ENCODE measurements around the gene ARHGAP6. TPM values are rescaled to one million over a fixed set of nuclear protein-coding genes. Genes with fewer than 3 reads are reported as not detected.
A peak's percentile ranks its signal among the peaks of the same experiment; 100 is the strongest.
"Not testable (repeated sequence)": the region's sequence is repeated elsewhere in the genome, so short reads cannot be mapped to it uniquely, and the experiment has no call there.

The ARHGAP6 gene
- polyA plus RNA-seq, 4 donors: 1.1 to 3.5 (median 3.3) TPM; not detected in 1

- no peaks in the 10 kb centered on the region for H3K27me3 ChIP-seq (ENCODE audit: control insufficient read depth in 3 of 3, insufficient read depth in 3 of 3, low read length in 3 of 3)
- 83 to 85% (median 83%) methylated on average over 5 of the region's 5 CpGs for WGBS, 3 donors
Observed at GRCh38 chrX:11535156-11535919, 130.4 kb downstream of the ARHGAP6 start.

GRCh38 chrX:11533199-11533651, 132.5 kb downstream of the ARHGAP6 start:
- no peaks in the 10 kb centered on the region for H3K9me3 ChIP-seq (ENCODE audit: control insufficient read depth in 2 of 2, insufficient read depth in 1 of 2, low read depth in 1 of 2, low read length in 1 of 2)
- H3K27ac ChIP-seq (ENCODE audit: low read depth in 1 of 3, low read length in 2 of 3): no peak overlapping the region

More at GRCh38 chrX:11535156-11535919, 130.4 kb downstream of the ARHGAP6 start:
- Histone ChIP-seq H3K4me3 (ENCODE audit: low read depth in 1 of 3, low read length in 3 of 3) (no peak overlapping the region), H3K36me3 (ENCODE audit: control insufficient read depth in 3 of 3, insufficient read depth in 2 of 3, low read depth in 1 of 3, low read length in 3 of 3) (no peaks in the 10 kb centered on the region), H3K4me1 (ENCODE audit: control insufficient read depth in 3 of 3, insufficient read depth in 2 of 3, low read depth in 1 of 3, low read length in 2 of 3) (no peaks in the 10 kb centered on the region), H3K9me3 (ENCODE audit: control insufficient read depth in 2 of 2, insufficient read depth in 1 of 2, low read depth in 1 of 2, low read length in 1 of 2) (no peaks in the 10 kb centered on the region), H3K27ac (ENCODE audit: low read depth in 1 of 3, low read length in 2 of 3) (no peak overlapping the region)
- no peak for FAIRE-seq
- DNase-seq: no peak

GRCh38 chrX:11532291-11533078, 133.2 kb downstream of the ARHGAP6 start:
- Histone ChIP-seq H3K9me3 (ENCODE audit: control insufficient read depth in 2 of 2, insufficient read depth in 1 of 2, low read depth in 1 of 2, low read length in 1 of 2) (no peaks in the 10 kb centered on the region), H3K4me3 (ENCODE audit: low read depth in 1 of 3, low read length in 3 of 3) (no peak overlapping the region), H3K36me3 (ENCODE audit: control insufficient read depth in 3 of 3, insufficient read depth in 2 of 3, low read depth in 1 of 3, low read length in 3 of 3) (no peaks in the 10 kb centered on the region), H3K27me3 (ENCODE audit: control insufficient read depth in 3 of 3, insufficient read depth in 3 of 3, low read length in 3 of 3) (no peaks in the 10 kb centered on the region), H3K4me1 (ENCODE audit: control insufficient read depth in 3 of 3, insufficient read depth in 2 of 3, low read depth in 1 of 3, low read length in 2 of 3) (no peaks in the 10 kb centered on the region), H3K27ac (ENCODE audit: low read depth in 1 of 3, low read length in 2 of 3) (no peak overlapping the region)
- no peak for DNase-seq
- FAIRE-seq: no peak

More at GRCh38 chrX:11533199-11533651, 132.5 kb downstream of the ARHGAP6 start:
- H3K4me1 ChIP-seq (ENCODE audit: control insufficient read depth in 3 of 3, insufficient read depth in 2 of 3, low read depth in 1 of 3, low read length in 2 of 3): no peaks in the 10 kb centered on the region
- H3K27me3 ChIP-seq (ENCODE audit: control insufficient read depth in 3 of 3, insufficient read depth in 3 of 3, low read length in 3 of 3): no peaks in the 10 kb centered on the region
- no peaks in the 10 kb centered on the region for H3K36me3 ChIP-seq (ENCODE audit: control insufficient read depth in 3 of 3, insufficient read depth in 2 of 3, low read depth in 1 of 3, low read length in 3 of 3)
- 0 to 3% (median 2%) methylated on average over 2 of the region's 2 CpGs for WGBS, 3 donors
- DNase-seq (peak; percentile 60 to 66), FAIRE-seq (peak; percentile 97)
- no peak overlapping the region for H3K4me3 ChIP-seq (ENCODE audit: low read depth in 1 of 3, low read length in 3 of 3)

- H3K4me3 ChIP-seq (ENCODE audit: low read depth in 1 of 3, low read length in 3 of 3): no peak overlapping the region
- no peak for FAIRE-seq
- no peaks in the 10 kb centered on the region for H3K36me3 ChIP-seq (ENCODE audit: control insufficient read depth in 3 of 3, insufficient read depth in 2 of 3, low read depth in 1 of 3, low read length in 3 of 3)
- peak in 1 of 2 donors; percentile 16 for DNase-seq
- 38 to 55% (median 41%) methylated on average over 1 of the region's 1 CpG for WGBS, 3 donors
- no peaks in the 10 kb centered on the region for H3K4me1 ChIP-seq (ENCODE audit: control insufficient read depth in 3 of 3, insufficient read depth in 2 of 3, low read depth in 1 of 3, low read length in 2 of 3)
- H3K27me3 ChIP-seq (ENCODE audit: control insufficient read depth in 3 of 3, insufficient read depth in 3 of 3, low read length in 3 of 3): no peaks in the 10 kb centered on the region
- H3K9me3 ChIP-seq (ENCODE audit: control insufficient read depth in 2 of 2, insufficient read depth in 1 of 2, low read depth in 1 of 2, low read length in 1 of 2): no peaks in the 10 kb centered on the region
- H3K27ac ChIP-seq (ENCODE audit: low read depth in 1 of 3, low read length in 2 of 3): no peak overlapping the region
Observed at GRCh38 chrX:11531226-11531625, 134.5 kb downstream of the ARHGAP6 start.

GRCh38 chrX:11530621-11531020, 135.1 kb downstream of the ARHGAP6 start:
- Histone ChIP-seq H3K4me3 (ENCODE audit: low read depth in 1 of 3, low read length in 3 of 3) (no peak overlapping the region), H3K9me3 (ENCODE audit: control insufficient read depth in 2 of 2, insufficient read depth in 1 of 2, low read depth in 1 of 2, low read length in 1 of 2) (no peaks in the 10 kb centered on the region), H3K27me3 (ENCODE audit: control insufficient read depth in 3 of 3, insufficient read depth in 3 of 3, low read length in 3 of 3) (no peaks in the 10 kb centered on the region), H3K4me1 (ENCODE audit: control insufficient read depth in 3 of 3, insufficient read depth in 2 of 3, low read depth in 1 of 3, low read length in 2 of 3) (no peaks in the 10 kb centered on the region), H3K27ac (ENCODE audit: low read depth in 1 of 3, low read length in 2 of 3) (no peak overlapping the region), H3K36me3 (ENCODE audit: control insufficient read depth in 3 of 3, insufficient read depth in 2 of 3, low read depth in 1 of 3, low read length in 3 of 3) (no peaks in the 10 kb centered on the region)
- no peak for DNase-seq
- whole genome bisulfite sequencing, 3 donors: 50 to 72% (median 67%) methylated on average over 3 of the region's 3 CpGs
- no peak for FAIRE-seq

- H3K27me3 ChIP-seq (ENCODE audit: control insufficient read depth in 3 of 3, insufficient read depth in 3 of 3, low read length in 3 of 3): no peaks in the 10 kb centered on the region
- H3K4me3 ChIP-seq (ENCODE audit: low read depth in 1 of 3, low read length in 3 of 3): no peak overlapping the region
- H3K9me3 ChIP-seq (ENCODE audit: control insufficient read depth in 2 of 2, insufficient read depth in 1 of 2, low read depth in 1 of 2, low read length in 1 of 2): no peaks in the 10 kb centered on the region
- WGBS, 3 donors: 57 to 77% (median 70%) methylated on average over 2 of the region's 2 CpGs
- no peaks in the 10 kb centered on the region for H3K4me1 ChIP-seq (ENCODE audit: control insufficient read depth in 3 of 3, insufficient read depth in 2 of 3, low read depth in 1 of 3, low read length in 2 of 3)
- no peak overlapping the region for H3K27ac ChIP-seq (ENCODE audit: low read depth in 1 of 3, low read length in 2 of 3)
- DNase-seq (no peak), FAIRE-seq (no peak)
- H3K36me3 ChIP-seq (ENCODE audit: control insufficient read depth in 3 of 3, insufficient read depth in 2 of 3, low read depth in 1 of 3, low read length in 3 of 3): no peaks in the 10 kb centered on the region
Observed at GRCh38 chrX:11528623-11529022, 137.1 kb downstream of the ARHGAP6 start.

GRCh38 chrX:11525685-11526084, 140.0 kb downstream of the ARHGAP6 start:
- no peak overlapping the region for H3K27ac ChIP-seq (ENCODE audit: low read depth in 1 of 3, low read length in 2 of 3)
- no peak overlapping the region for H3K4me3 ChIP-seq (ENCODE audit: low read depth in 1 of 3, low read length in 3 of 3)
- FAIRE-seq: no peak
- H3K27me3 ChIP-seq (ENCODE audit: control insufficient read depth in 3 of 3, insufficient read depth in 3 of 3, low read length in 3 of 3): no peaks in the 10 kb centered on the region
- H3K9me3 ChIP-seq (ENCODE audit: control insufficient read depth in 2 of 2, insufficient read depth in 1 of 2, low read depth in 1 of 2, low read length in 1 of 2): no peaks in the 10 kb centered on the region
- no peaks in the 10 kb centered on the region for H3K4me1 ChIP-seq (ENCODE audit: control insufficient read depth in 3 of 3, insufficient read depth in 2 of 3, low read depth in 1 of 3, low read length in 2 of 3)
- DNase-seq: no peak
- WGBS, 3 donors: 74 to 91% (median 77%) methylated on average over 2 of the region's 2 CpGs
- H3K36me3 ChIP-seq (ENCODE audit: control insufficient read depth in 3 of 3, insufficient read depth in 2 of 3, low read depth in 1 of 3, low read length in 3 of 3): no peaks in the 10 kb centered on the region

- not testable (repeated sequence) for DNase-seq; H3K4me1 ChIP-seq (ENCODE audit: control insufficient read depth in 3 of 3, insufficient read depth in 2 of 3, low read depth in 1 of 3, low read length in 2 of 3); FAIRE-seq; H3K27ac ChIP-seq (ENCODE audit: low read depth in 1 of 3, low read length in 2 of 3); H3K36me3 ChIP-seq (ENCODE audit: control insufficient read depth in 3 of 3, insufficient read depth in 2 of 3, low read depth in 1 of 3, low read length in 3 of 3); H3K4me3 ChIP-seq (ENCODE audit: low read depth in 1 of 3, low read length in 3 of 3); H3K27me3 ChIP-seq (ENCODE audit: control insufficient read depth in 3 of 3, insufficient read depth in 3 of 3, low read length in 3 of 3); H3K9me3 ChIP-seq (ENCODE audit: control insufficient read depth in 2 of 2, insufficient read depth in 1 of 2, low read depth in 1 of 2, low read length in 1 of 2)
- WGBS, 3 donors: 100% methylated on average over 1 of the region's 1 CpG; no CpG with 5 or more reads in 2 of the 3 donors
Observed at GRCh38 chrX:11519234-11519633, 146.5 kb downstream of the ARHGAP6 start.
